ENCODE results near the gene GSE1.
"Not testable (repeated sequence)": the region's sequence is repeated elsewhere in the genome, so short reads cannot be mapped to it uniquely, and the experiment has no call there.

Gene GSE1

GRCh38 chr16:85589688-85590505 is 23.2 kb upstream of the GSE1 start:
- no peak for DNase-seq (ENCODE audit: low read depth in 1 of 2, low spot score in 1 of 2)

- DNase-seq (ENCODE audit: low read depth in 1 of 2, low spot score in 1 of 2), result no peak
Observed at GRCh38 chr16:85590506-85590832, 22.7 kb upstream of the GSE1 start.

- DNase-seq (ENCODE audit: low read depth in 1 of 2, low spot score in 1 of 2), result no peak
Observed at GRCh38 chr16:85591381-85591780, 21.7 kb upstream of the GSE1 start.

- DNase-seq (ENCODE audit: low read depth in 1 of 2, low spot score in 1 of 2), result not testable (repeated sequence)
Observed at GRCh38 chr16:85592277-85592676, 20.8 kb upstream of the GSE1 start.

GRCh38 chr16:85592700-85593493 is 20.2 kb upstream of the GSE1 start:
- DNase-seq (ENCODE audit: low read depth in 1 of 2, low spot score in 1 of 2), result no peak

- DNase-seq (ENCODE audit: low read depth in 1 of 2, low spot score in 1 of 2), result no peak
Observed at GRCh38 chr16:85593494-85594221, 19.5 kb upstream of the GSE1 start.

GRCh38 chr16:85594273-85594977 is 18.7 kb upstream of the GSE1 start:
- DNase-seq (ENCODE audit: low read depth in 1 of 2, low spot score in 1 of 2), result no peak

GRCh38 chr16:85594978-85595661 is 18.0 kb upstream of the GSE1 start:
- no peak for DNase-seq (ENCODE audit: low read depth in 1 of 2, low spot score in 1 of 2)

GRCh38 chr16:85595812-85596502 is 17.2 kb upstream of the GSE1 start:
- DNase-seq (ENCODE audit: low read depth in 1 of 2, low spot score in 1 of 2), result no peak

GRCh38 chr16:85598141-85598540 is 15.0 kb upstream of the GSE1 start:
- DNase-seq (ENCODE audit: low read depth in 1 of 2, low spot score in 1 of 2), result no peak

GRCh38 chr16:85600078-85600477 is 13.0 kb upstream of the GSE1 start:
- DNase-seq (ENCODE audit: low read depth in 1 of 2, low spot score in 1 of 2), result no peak

- DNase-seq (ENCODE audit: low read depth in 1 of 2, low spot score in 1 of 2), result no peak
Observed at GRCh38 chr16:85600530-85601271, 12.4 kb upstream of the GSE1 start.

GRCh38 chr16:85601272-85601639 is 11.9 kb upstream of the GSE1 start:
- no peak for DNase-seq (ENCODE audit: low read depth in 1 of 2, low spot score in 1 of 2)

- no peak for DNase-seq (ENCODE audit: low read depth in 1 of 2, low spot score in 1 of 2)
Observed at GRCh38 chr16:85601730-85602401, 11.3 kb upstream of the GSE1 start.

- no peak for DNase-seq (ENCODE audit: low read depth in 1 of 2, low spot score in 1 of 2)
Observed at GRCh38 chr16:85602402-85603202, 10.5 kb upstream of the GSE1 start.

- no peak for DNase-seq (ENCODE audit: low read depth in 1 of 2, low spot score in 1 of 2)
Observed at GRCh38 chr16:85603203-85603755, 9.8 kb upstream of the GSE1 start.

GRCh38 chr16:85604145-85604705 is 8.9 kb upstream of the GSE1 start:
- DNase-seq (ENCODE audit: low read depth in 1 of 2, low spot score in 1 of 2), result no peak
